GM13976 (cell line): ENCODE measurements around the gene PLBD1.

Experiments
- DNase-seq: peaks from one replicate; pipeline ENCODE4 v3.0.0; 2012; ENCODE audit warnings: low spot score
- CTCF ChIP-seq: IDR thresholded peaks from 2 replicates; pipeline ENCODE4 v1.5.1; 2012; ENCODE audit warnings: borderline replicate concordance, mild to moderate bottlenecking; ENCODE audit not compliant: insufficient read depth; ENCODE audit errors: extremely low read depth, missing control alignments, control extremely low read depth
- in situ Hi-C: fragments of 300-500 bp; cut with MboI; formaldehyde crosslinking; loops from one replicate; pipeline ENCODE4 v1.12.0; 2022; ENCODE audit warnings: low sequenced_read_pairs, mixed read lengths, inconsistent platforms; ENCODE audit not compliant: unreplicated experiment

Gene PLBD1

GRCh38 chr12:14495326-14495725 is 72.4 kb downstream of the PLBD1 start:
- in situ Hi-C loops = no loop called here
- TF ChIP-seq CTCF = no peak

DNA sequence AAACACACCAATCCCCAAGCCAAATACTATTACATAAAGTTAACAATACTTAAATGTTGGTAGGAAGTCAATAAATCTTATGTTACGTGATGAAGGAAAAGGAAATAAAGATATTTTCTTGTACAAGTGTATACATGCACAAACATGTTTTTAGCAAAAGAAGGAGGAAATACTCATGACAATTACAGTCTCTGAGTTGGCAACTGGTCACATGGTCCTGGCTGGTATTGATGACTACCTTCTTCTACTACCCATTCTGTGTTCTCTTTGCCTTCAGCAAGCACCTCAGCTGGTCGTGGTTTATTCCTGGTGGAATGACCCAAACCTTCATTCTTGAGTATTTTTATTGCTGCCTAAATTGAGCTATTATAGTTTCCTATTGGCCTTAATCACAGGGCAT is 84.8 kb downstream of the PLBD1 start:
- in situ Hi-C loops = no loop called here

More at GRCh38 chr12:14495326-14495725, 72.4 kb downstream of the PLBD1 start:
- DNase-seq = no peak

GRCh38 chr12:14482361-14482760 is 85.3 kb downstream of the PLBD1 start:
- TF ChIP-seq CTCF = no peak
- no peak for DNase-seq
- in situ Hi-C loops = no loop called here

More for the DNA sequence above, 84.8 kb downstream of the PLBD1 start:
- no peak for TF ChIP-seq CTCF
- DNase-seq = no peak

- DNase-seq = no peak
- in situ Hi-C loops = no loop called here
- no peak for TF ChIP-seq CTCF
Measured at GRCh38 chr12:14481201-14481600, 86.5 kb downstream of the PLBD1 start.

- no peak for TF ChIP-seq CTCF
- in situ Hi-C loops = no loop called here
- DNase-seq = no peak
Measured at GRCh38 chr12:14479004-14479403, 88.7 kb downstream of the PLBD1 start.

DNA sequence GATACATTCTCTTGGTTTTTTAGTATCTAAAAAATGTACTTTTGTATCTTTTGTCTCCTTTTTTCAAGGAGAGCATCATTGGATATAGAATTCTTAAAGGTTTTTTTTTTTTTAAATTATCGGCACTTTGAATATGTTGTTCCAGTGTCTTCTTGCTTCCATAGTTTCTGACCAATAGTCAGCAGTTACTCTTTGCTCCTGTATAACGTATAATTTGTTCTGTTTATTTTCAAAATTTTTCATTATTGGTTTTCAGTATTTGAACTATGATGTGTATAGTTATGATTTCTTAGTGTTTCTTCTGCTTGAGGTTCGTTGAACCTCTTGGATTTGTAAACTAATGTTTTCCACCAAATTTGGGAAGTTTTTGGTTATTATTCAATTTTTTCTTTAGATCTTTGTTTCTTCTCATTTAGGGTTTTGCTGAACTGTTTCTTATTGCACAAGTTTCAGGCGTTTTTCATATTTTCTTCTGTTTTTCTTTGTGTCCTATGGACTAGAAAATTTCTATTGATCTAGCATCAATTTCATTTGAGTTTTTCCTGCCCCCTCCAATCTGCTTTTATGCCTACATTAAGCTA is 93.9 kb downstream of the PLBD1 start:
- in situ Hi-C loops = no loop called here
- TF ChIP-seq CTCF = no peak

More for the DNA sequence above, 93.9 kb downstream of the PLBD1 start:
- DNase-seq = no peak
